ENCODE data around the gene SRBD1.

SRBD1 gene

GRCh38 chr2:45611020-45611859, at the start of gene SRBD1:
TSS of gene SRBD1 (minus strand) at chr2:45611267. CDS start at chr2:45605441, 5,826 bp downstream.
- DNase-seq: peak; percentile 94

- no peak for DNase-seq
Measured at GRCh38 chr2:45654250-45654649, 43.2 kb upstream of the SRBD1 start.

GRCh38 chr2:45653122-45653913, 42.3 kb upstream of the SRBD1 start:
- no peak for DNase-seq

GRCh38 chr2:45652090-45653031, 41.3 kb upstream of the SRBD1 start:
- DNase-seq: no peak

GRCh38 chr2:45651415-45652089, 40.5 kb upstream of the SRBD1 start, which contains the start of gene PRKCE:
TSS of gene PRKCE (plus strand) at chr2:45651675.
- DNase-seq: no peak

GRCh38 chr2:45650851-45651414, 39.9 kb upstream of the SRBD1 start:
- peak; percentile 79 for DNase-seq

GRCh38 chr2:45649858-45650811, 39.1 kb upstream of the SRBD1 start:
- DNase-seq: no peak

- DNase-seq: no peak
Measured at GRCh38 chr2:45649462-45649857, 38.4 kb upstream of the SRBD1 start.

GRCh38 chr2:45648636-45649035, 37.6 kb upstream of the SRBD1 start:
- DNase-seq: no peak

- DNase-seq: no peak
Measured at GRCh38 chr2:45647986-45648520, 37.0 kb upstream of the SRBD1 start.

GRCh38 chr2:45647356-45647755, 36.3 kb upstream of the SRBD1 start:
- DNase-seq: no peak

GRCh38 chr2:45646289-45646688, 35.2 kb upstream of the SRBD1 start:
- DNase-seq: no peak

GRCh38 chr2:45643543-45644542, 32.8 kb upstream of the SRBD1 start:
- peak; percentile 35 for DNase-seq

GRCh38 chr2:45643095-45643494, 32.0 kb upstream of the SRBD1 start:
- DNase-seq: no peak

- no peak for DNase-seq
Measured at GRCh38 chr2:45640576-45640975, 29.5 kb upstream of the SRBD1 start.

- DNase-seq: no peak
Measured at GRCh38 chr2:45637440-45637839, 26.4 kb upstream of the SRBD1 start.

GRCh38 chr2:45636008-45636407, 24.9 kb upstream of the SRBD1 start:
- no peak for DNase-seq

GRCh38 chr2:45634223-45634622, 23.2 kb upstream of the SRBD1 start:
- no peak for DNase-seq

GRCh38 chr2:45631955-45632354, 20.9 kb upstream of the SRBD1 start:
- no peak for DNase-seq

Data from NCI-H1694 (cell line).